Body of pancreas (tissue), 4 donors: ENCODE results near the gene HS3ST6. TPM values are rescaled to one million over a fixed set of nuclear protein-coding genes. Genes with fewer than 3 reads are reported as not detected.

Experiments used
- ATAC-seq: fragments of 150-250 bp; one replicate; pipeline ENCODE4 v1.9.1; 2016
- DNase-seq, 4 donors: peaks; one replicate each; pipeline ENCODE4 v3.0.0-alpha.2; 2019
- H3K27ac ChIP-seq, 4 donors: fragments of 200-600 bp; sonication (generic); 1 replicate in 3 of 4; 2 replicates in 1 of 4; pipeline versions ENCODE4 v1.5.1 to v1.6.1; 2016 to 2019; ENCODE audit warnings: mild to moderate bottlenecking in 1 of 4, mixed read lengths in 1 of 4, moderate library complexity in 1 of 4
- H3K27me3 ChIP-seq, 2 donors: fragments of 200-600 bp; sonication (generic); one replicate each; pipeline ENCODE4 v1.6.0; 2016; ENCODE audit warnings: mild to moderate bottlenecking in 1 of 2
- H3K36me3 ChIP-seq, 2 donors: fragments of 200-600 bp; sonication (generic); replicated peaks in 1 of 2; 2 replicates each; pipeline ENCODE4 v1.5.1; 2016; ENCODE audit warnings: low read depth in 2 of 2; ENCODE audit not compliant: insufficient read depth in 1 of 2
- H3K4me1 ChIP-seq: fragments of 200-600 bp; sonication (generic); one replicate; pipeline ENCODE4 v1.6.0; 2016
- H3K4me3 ChIP-seq, 2 donors: fragments of 200-600 bp; sonication (generic); 1 replicate in 1 of 2; 2 replicates in 1 of 2; pipeline ENCODE4 v1.5.1; 2016 to 2019
- H3K9me3 ChIP-seq, 3 donors: fragments of 200-600 bp; sonication (generic); 1 replicate in 2 of 3; 2 replicates in 1 of 3; pipeline ENCODE4 v1.5.1; 2016
- POLR2A ChIP-seq, 3 donors: fragments of 450-650 bp; IDR thresholded peaks; one replicate each; pipeline ENCODE4 v1.6.1; 2016; ENCODE audit warnings: antibody characterized with exemption in 3 of 3, mild to moderate bottlenecking in 2 of 3
- WGBS, 2 donors: methylation state at CpG; one replicate each; pipeline ENCODE4 v1.1.5; 2017; 5-methylcytosine and 5-hydroxymethylcytosine counted together
- intact Hi-C: fragments of 100-400 bp; cut with DNase I; formaldehyde crosslinking; loops from one replicate; pipeline ENCODE4 v1.15.1; 2023
- total RNA-seq, 2 donors: library from RNA; depleted of rRNA; stranded (reverse); fragments of >200 nt; gene quantifications; one replicate each; pipeline ENCODE4 v1.1.0, GENCODE V29; 2016
- TF ChIP-seq, protein P1 (sequence below), 7 experiments: fragments of 450-650 bp in 4 of 7; fragments of 200-600 bp in 3 of 7; sonication (generic) in 3 of 7; IDR thresholded peaks; one replicate each; pipeline ENCODE4 v1.5.1; 2016 to 2019; ENCODE audit warnings: antibody characterized with exemption in 7 of 7

HS3ST6 gene
- total RNA-seq, 2 donors from 2014 or later: not detected

DNA sequence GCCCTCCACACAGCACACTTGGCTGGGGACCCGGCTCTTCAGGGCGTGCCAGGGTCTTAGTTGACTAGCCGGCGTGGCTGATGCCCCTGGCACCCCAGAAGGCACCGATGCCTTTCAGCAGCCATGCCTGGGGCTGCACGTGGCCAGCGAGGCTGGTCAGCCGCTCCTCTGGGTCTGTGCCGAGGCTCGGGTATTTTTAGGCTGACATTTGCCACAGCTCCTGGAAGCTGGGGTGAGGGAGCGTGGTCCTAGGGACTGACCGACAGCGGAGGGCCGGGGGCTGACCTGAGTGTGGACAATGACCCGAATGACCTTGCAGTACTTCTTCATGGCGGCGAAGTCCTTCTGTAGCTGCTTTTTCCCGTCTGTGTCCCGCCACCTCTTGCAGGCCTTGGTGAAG is 32.3 kb upstream of the HS3ST6 start:
- Histone ChIP-seq H3K9me3 (no peaks in the 10 kb centered on the region), H3K36me3 (no peaks in the 10 kb centered on the region), H3K27me3 (no peaks in the 10 kb centered on the region), H3K27ac (no peak overlapping the region), H3K4me1 (peaks cover 12% of the 10 kb centered on the region), H3K4me3 (no peak overlapping the region)
- WGBS, 2 donors: 84 to 91% methylated on average over 18 to 19 of the region's 19 CpGs
- ATAC-seq (no peak), DNase-seq (no peak)
- intact Hi-C loops: no loop called here
- no peak for TF ChIP-seq POLR2A (IDR thresholded peaks at IDR 0.05)
- TF ChIP-seq, protein P1, sequence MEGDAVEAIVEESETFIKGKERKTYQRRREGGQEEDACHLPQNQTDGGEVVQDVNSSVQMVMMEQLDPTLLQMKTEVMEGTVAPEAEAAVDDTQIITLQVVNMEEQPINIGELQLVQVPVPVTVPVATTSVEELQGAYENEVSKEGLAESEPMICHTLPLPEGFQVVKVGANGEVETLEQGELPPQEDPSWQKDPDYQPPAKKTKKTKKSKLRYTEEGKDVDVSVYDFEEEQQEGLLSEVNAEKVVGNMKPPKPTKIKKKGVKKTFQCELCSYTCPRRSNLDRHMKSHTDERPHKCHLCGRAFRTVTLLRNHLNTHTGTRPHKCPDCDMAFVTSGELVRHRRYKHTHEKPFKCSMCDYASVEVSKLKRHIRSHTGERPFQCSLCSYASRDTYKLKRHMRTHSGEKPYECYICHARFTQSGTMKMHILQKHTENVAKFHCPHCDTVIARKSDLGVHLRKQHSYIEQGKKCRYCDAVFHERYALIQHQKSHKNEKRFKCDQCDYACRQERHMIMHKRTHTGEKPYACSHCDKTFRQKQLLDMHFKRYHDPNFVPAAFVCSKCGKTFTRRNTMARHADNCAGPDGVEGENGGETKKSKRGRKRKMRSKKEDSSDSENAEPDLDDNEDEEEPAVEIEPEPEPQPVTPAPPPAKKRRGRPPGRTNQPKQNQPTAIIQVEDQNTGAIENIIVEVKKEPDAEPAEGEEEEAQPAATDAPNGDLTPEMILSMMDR (IDR thresholded peaks at IDR 0.05): no peak

DNA sequence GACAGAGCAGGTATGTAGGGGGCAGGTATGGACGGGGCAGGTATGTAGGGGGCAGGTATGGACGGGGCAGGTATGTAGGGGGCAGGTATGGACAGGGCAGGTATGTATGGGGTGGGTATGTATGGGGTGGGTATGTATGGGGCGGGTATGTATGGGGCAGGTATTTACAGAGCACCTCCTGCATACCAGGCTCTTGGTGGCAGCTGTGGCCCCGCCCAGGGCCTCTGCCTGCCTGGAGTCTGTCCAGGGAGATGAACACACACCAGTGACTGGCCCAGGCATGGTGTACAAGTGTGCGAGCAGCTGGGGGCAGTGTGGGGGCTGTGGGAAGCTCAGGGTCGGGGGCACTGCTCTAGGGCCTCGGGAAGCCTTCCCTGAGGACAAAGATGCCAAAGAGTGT is 31.8 kb upstream of the HS3ST6 start:
- Histone ChIP-seq H3K9me3 (no peaks in the 10 kb centered on the region), H3K27ac (no peak overlapping the region), H3K4me3 (no peak overlapping the region), H3K36me3 (no peaks in the 10 kb centered on the region), H3K27me3 (no peaks in the 10 kb centered on the region), H3K4me1 (peaks cover 11% of the 10 kb centered on the region)
- TF ChIP-seq, protein P1 (IDR thresholded peaks at IDR 0.05): no peak
- TF ChIP-seq POLR2A (IDR thresholded peaks at IDR 0.05): no peak
- intact Hi-C loops: no loop called here
- DNase-seq: no peak
- no peak for ATAC-seq
- 73 to 87% methylated on average over 5 to 7 of the region's 7 CpGs for WGBS, 2 donors

DNA sequence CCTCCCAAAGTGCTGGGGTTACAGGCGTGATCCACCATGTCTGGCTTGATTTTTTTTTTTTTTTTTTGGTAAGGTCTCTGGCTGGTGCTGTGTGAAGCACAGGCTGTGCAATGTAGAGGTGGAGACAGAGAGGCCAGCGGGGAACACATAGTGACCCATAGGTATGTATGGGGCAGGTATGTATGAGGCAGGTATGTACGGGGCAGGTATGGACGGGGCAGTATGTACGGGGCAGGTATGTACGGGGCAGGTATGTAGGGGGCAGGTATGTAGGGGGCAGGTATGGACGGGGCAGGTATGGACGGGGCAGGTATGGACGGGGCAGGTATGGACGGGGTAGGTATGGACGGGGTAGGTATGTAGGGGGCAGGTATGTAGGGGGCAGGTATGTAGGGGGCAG is 31.3 kb upstream of the HS3ST6 start:
- 82 to 92% methylated on average over 6 to 10 of the region's 11 CpGs for WGBS, 2 donors
- DNase-seq (no peak), ATAC-seq (no peak)
- TF ChIP-seq, protein P1 (IDR thresholded peaks at IDR 0.05): no peak
- TF ChIP-seq POLR2A (IDR thresholded peaks at IDR 0.05): no peak
- Histone ChIP-seq H3K9me3 (no peaks in the 10 kb centered on the region), H3K36me3 (no peaks in the 10 kb centered on the region), H3K4me1 (peaks cover 5% of the 10 kb centered on the region), H3K27ac (no peak overlapping the region), H3K4me3 (no peak overlapping the region), H3K27me3 (no peaks in the 10 kb centered on the region)
- intact Hi-C loops: no loop called here

DNA sequence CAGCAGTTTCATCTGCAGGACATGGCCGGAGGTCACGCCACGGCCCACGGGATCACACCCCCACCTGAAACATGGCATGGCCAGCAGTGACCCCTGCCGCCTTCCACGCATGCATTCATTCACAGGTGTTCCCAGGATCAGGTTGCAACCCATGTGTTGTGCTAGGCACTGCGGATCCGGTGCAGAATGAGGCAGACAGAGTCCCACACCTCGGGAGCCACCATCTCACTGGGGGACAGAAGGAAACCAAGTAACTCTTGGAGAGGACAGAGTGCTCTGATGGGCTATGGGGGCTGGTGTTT is 29.1 kb upstream of the HS3ST6 start:
- peaks cover 10% of the 10 kb centered on the region for H3K4me1 ChIP-seq
- TF ChIP-seq POLR2A (IDR thresholded peaks at IDR 0.05): no peak
- TF ChIP-seq, protein P1 (IDR thresholded peaks at IDR 0.05): no peak
- no peaks in the 10 kb centered on the region for H3K36me3 ChIP-seq
- intact Hi-C loops: no loop called here
- no peaks in the 10 kb centered on the region for H3K27me3 ChIP-seq
- DNase-seq: no peak
- no peaks in the 10 kb centered on the region for H3K9me3 ChIP-seq
- H3K27ac ChIP-seq: no peak overlapping the region
- WGBS, 2 donors: 94% methylated on average over 9 of the region's 9 CpGs; no CpG with 5 or more reads in 1 of the 2 donors
- no peak overlapping the region for H3K4me3 ChIP-seq
- ATAC-seq: no peak

DNA sequence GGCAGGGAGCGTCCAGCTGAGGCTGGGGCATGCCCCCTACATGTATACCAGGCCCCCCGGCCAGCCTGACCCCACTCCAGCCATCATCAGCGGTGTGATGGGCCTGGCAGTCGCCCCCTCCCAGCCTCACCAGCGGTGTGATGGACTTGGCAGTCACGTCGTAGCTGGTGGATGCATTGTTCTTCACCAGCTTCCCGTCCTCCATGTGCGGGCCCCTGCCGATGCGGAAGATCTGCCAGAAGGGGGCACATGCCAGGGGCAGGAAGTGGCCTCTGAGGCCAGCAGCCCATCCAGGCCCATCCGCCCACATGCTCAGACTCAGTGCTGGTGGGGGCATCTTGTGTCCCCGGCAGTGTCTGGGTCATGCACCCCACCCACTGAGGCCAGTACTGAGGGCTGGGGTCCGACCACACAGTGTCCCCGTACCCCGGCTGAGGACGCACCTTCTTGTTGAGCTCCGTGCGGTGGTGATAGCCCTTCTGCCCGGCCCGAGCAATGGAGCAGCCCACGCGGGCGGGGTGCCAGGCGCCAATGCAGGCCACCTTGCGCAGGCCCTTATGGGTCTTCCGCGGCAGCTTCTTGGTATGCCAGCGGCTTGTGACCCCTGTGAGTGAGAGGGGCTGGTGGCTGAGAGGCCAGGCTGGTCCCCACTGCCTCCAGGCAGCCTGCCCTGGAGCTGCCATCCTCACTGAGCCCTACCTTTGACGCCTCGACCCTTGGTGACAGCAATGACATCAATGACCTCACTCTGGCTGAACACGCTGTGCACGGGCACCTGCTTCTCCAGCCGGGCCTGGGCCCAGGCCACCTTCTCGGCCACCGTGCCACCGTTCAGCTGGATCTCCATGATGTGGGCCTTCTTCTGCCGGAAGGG is 28.5 kb upstream of the HS3ST6 start:
- intact Hi-C loops: no loop called here
- DNase-seq (no peak), ATAC-seq (no peak)
- no peak for TF ChIP-seq POLR2A (IDR thresholded peaks at IDR 0.05)
- TF ChIP-seq, protein P1 (IDR thresholded peaks at IDR 0.05): no peak
- Histone ChIP-seq H3K4me3 (no peak overlapping the region), H3K4me1 (peaks cover 16% of the 10 kb centered on the region), H3K36me3 (no peaks in the 10 kb centered on the region), H3K9me3 (no peaks in the 10 kb centered on the region), H3K27me3 (no peaks in the 10 kb centered on the region), H3K27ac (no peak overlapping the region)
- WGBS, 2 donors: 85 to 94% methylated on average over 13 to 38 of the region's 38 CpGs
